SK-N-MC (cell line): ENCODE measurements around the gene ZNF880.

Experiments
- EZH2 ChIP-seq: fragments of 200-600 bp; sonication (generic); IDR thresholded peaks from one replicate; pipeline ENCODE4 v1.6.1; 2017; ENCODE audit warnings: antibody characterized with exemption
- FOXP2 ChIP-seq: optimal IDR thresholded peaks from 2 replicates; pipeline ENCODE3; 2011; ENCODE audit warnings: mild to moderate bottlenecking, moderate library complexity; ENCODE audit not compliant: insufficient read depth; ENCODE audit errors: extremely low read length, control extremely low read depth
- POLR2AphosphoS5 ChIP-seq: IDR thresholded peaks from 2 replicates; pipeline ENCODE4 v1.6.1; 2012; ENCODE audit warnings: mild to moderate bottlenecking, low read depth, low read length, borderline replicate concordance

DNA sequence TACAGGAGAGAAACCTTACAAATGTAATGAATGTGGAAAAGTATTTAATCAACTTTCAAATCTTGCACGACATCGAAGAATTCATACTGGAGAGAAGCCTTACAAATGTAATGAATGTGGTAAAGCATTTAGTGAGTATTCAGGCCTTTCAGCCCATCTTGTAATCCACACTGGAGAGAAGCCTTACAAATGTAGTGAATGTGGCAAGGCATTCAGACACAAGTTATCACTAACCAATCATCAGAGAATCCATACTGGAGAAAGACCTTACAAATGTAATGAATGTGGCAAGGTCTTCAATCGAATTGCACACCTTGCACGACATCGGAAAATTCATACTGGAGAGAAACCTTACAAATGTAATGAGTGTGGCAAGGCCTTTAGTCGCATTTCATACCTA is 47.3 kb upstream of the ZNF880 start:
- TF ChIP-seq POLR2AphosphoS5 (no peak), EZH2 (no peak), FOXP2 (no peak)
